K562 (cell line): Measurements from ENCODE around the gene USP10. TPM values are rescaled to one million over a fixed set of nuclear protein-coding genes. Genes with fewer than 3 reads are reported as not detected.
A peak's percentile ranks its signal among the peaks of the same experiment; 100 is the strongest.

Source experiments
- ATF7 ChIP-seq: fragments of 450-650 bp; IDR thresholded peaks from 2 replicates; pipeline ENCODE4 v1.7.1; 2014; ENCODE audit warnings: mild to moderate bottlenecking, moderate library complexity
- BHLHE40 ChIP-seq: IDR thresholded peaks from 2 replicates; pipeline ENCODE4 v1.6.1; 2011; ENCODE audit warnings: low read length, improper control_type of control experiment
- CCNT2 ChIP-seq: IDR thresholded peaks from 2 replicates; pipeline ENCODE4 v1.6.1; 2011; ENCODE audit warnings: borderline replicate concordance, low read depth, mild to moderate bottlenecking, moderate library complexity, mixed read lengths, low read length; ENCODE audit not compliant: insufficient read length; ENCODE audit errors: extremely low read depth
- DMBX1 ChIP-seq: fragments of 250-450 bp; sonication (Bioruptor Pico); IDR thresholded peaks from 2 replicates; pipeline ENCODE4 v1.8.0; 2022; ENCODE audit warnings: inconsistent platforms, mild to moderate bottlenecking, moderate library complexity, borderline replicate concordance
- FOXJ3 ChIP-seq: sonication (generic); formaldehyde crosslinking; IDR thresholded peaks from 2 replicates; pipeline ENCODE4 v1.4.0; 2020; ENCODE audit warnings: mild to moderate bottlenecking, missing genetic modification reagents
- JUNB ChIP-seq: fragments of 450-650 bp; formaldehyde crosslinking; conservative IDR thresholded peaks from 2 replicates; pipeline ENCODE4 v1.4.0; 2020; ENCODE audit warnings: mild to moderate bottlenecking
- KDM1A ChIP-seq, 2 experiments: fragments of 450-650 bp; IDR thresholded peaks; 2 replicates each; pipeline ENCODE4 v1.6.1; 2016; ENCODE audit warnings: mild to moderate bottlenecking in 2 of 2
- MCM5 ChIP-seq: fragments of 450-650 bp; IDR thresholded peaks from 2 replicates; pipeline ENCODE4 v1.6.1; 2016; ENCODE audit warnings: low read depth
- MXI1 ChIP-seq: IDR thresholded peaks from 2 replicates; pipeline ENCODE4 v1.6.1; 2011; ENCODE audit warnings: low read depth, mild to moderate bottlenecking, improper control_type of control experiment, low read length
- NFYB ChIP-seq: IDR thresholded peaks from 2 replicates; pipeline ENCODE4 v1.6.1; 2011; ENCODE audit warnings: mild to moderate bottlenecking, moderate library complexity; ENCODE audit not compliant: insufficient read length; ENCODE audit errors: extremely low read depth
- NR2C2 ChIP-seq, 2 experiments: fragments of 200-800 bp in 1 of 2; sonication (Bioruptor generic) in 1 of 2; sonication (generic) in 1 of 2; formaldehyde crosslinking in 1 of 2; IDR thresholded peaks; 2 replicates each; pipeline versions ENCODE4 v1.6.1 to v1.8.0; 2016 to 2022; ENCODE audit warnings: mild to moderate bottlenecking in 1 of 2, missing compliant biosample characterization in 1 of 2, missing genetic modification characterization in 1 of 2, missing genetic modification reagents in 1 of 2
- POLR2AphosphoS2 ChIP-seq: IDR thresholded peaks from 2 replicates; pipeline ENCODE4 v1.6.1; 2012; ENCODE audit warnings: low read length, improper control_type of control experiment
- RAD21 ChIP-seq, 2 experiments: fragments of 250-450 bp in 1 of 2; fragments of 450-650 bp in 1 of 2; sonication (Bioruptor Pico) in 1 of 2; formaldehyde crosslinking in 1 of 2; IDR thresholded peaks in 1 of 2; conservative IDR thresholded peaks in 1 of 2; 2 replicates each; pipeline versions ENCODE4 v1.4.0 to v1.8.0; 2020 to 2022; ENCODE audit warnings: mild to moderate bottlenecking in 2 of 2, moderate library complexity in 1 of 2
- RHOXF2B ChIP-seq: fragments of 250-450 bp; sonication (Bioruptor Pico); conservative IDR thresholded peaks from 2 replicates; pipeline ENCODE4 v1.5.1; 2021
- SAFB2 ChIP-seq: fragments of 200-400 bp; formaldehyde crosslinking; IDR thresholded peaks from 2 replicates; pipeline ENCODE4 v1.6.1; 2018; ENCODE audit warnings: borderline replicate concordance, low read length, low read depth, moderate library complexity; ENCODE audit not compliant: severe bottlenecking
- SPI1 ChIP-seq: IDR thresholded peaks from 2 replicates; pipeline ENCODE4 v1.6.1; 2011; ENCODE audit warnings: low read depth, low read length, control low read depth, borderline replicate concordance
- STAT5B ChIP-seq: fragments of 250-450 bp; sonication (Bioruptor Pico); IDR thresholded peaks from 2 replicates; pipeline ENCODE4 v1.8.0; 2021; ENCODE audit warnings: mild to moderate bottlenecking, inconsistent platforms
- TCF3 ChIP-seq: sonication (generic); formaldehyde crosslinking; IDR thresholded peaks from 2 replicates; pipeline ENCODE4 v1.4.0; 2020; ENCODE audit warnings: mild to moderate bottlenecking, missing genetic modification reagents
- ZNF431 ChIP-seq: sonication (generic); formaldehyde crosslinking; IDR thresholded peaks from 2 replicates; pipeline ENCODE4 v1.8.0; 2022; ENCODE audit warnings: mild to moderate bottlenecking, missing genetic modification reagents
- ZNF695 ChIP-seq: fragments of 450-650 bp; formaldehyde crosslinking; IDR thresholded peaks from 2 replicates; pipeline ENCODE4 v1.4.0; 2020; ENCODE audit warnings: mild to moderate bottlenecking, moderate library complexity
- ZNF699 ChIP-seq: fragments of 250-450 bp; sonication (Bioruptor Pico); IDR thresholded peaks from 2 replicates; pipeline ENCODE4 v1.8.0; 2021; ENCODE audit warnings: mild to moderate bottlenecking, moderate library complexity; ENCODE audit not compliant: insufficient replicate concordance
- polyA plus RNA-seq, 8 experiments: library from polyadenylated mRNA; depleted of rRNA in 4 of 8; stranded (reverse) in 5 of 8; unstranded in 3 of 8; fragments of >200 nt; fragmentation: Nextera tagmentation in 2 of 8; fragmentation: Illumina TruSeq in 1 of 8; extraction: Ambion mirVana in 2 of 8; extraction: Trizol in 1 of 8; gene quantifications; 2 replicates each; pipeline versions ENCODE4 v1.2.1 to v1.2.3, GENCODE V29; 2011 to 2014; ENCODE audit warnings: inconsistent platforms in 1 of 8, missing spikeins in 1 of 8
- total RNA-seq, 7 experiments: library from RNA; depleted of rRNA in 6 of 7; stranded (reverse); fragments of >200 nt in 6 of 7; fragmentation: Illumina TruSeq in 2 of 7; extraction: Trizol in 2 of 7; gene quantifications; 2 replicates each; pipeline versions ENCODE4 v1.2.1 to v1.2.3, GENCODE V29; 2011 to 2021; ENCODE audit warnings: low replicate concordance in 1 of 7
- TF ChIP-seq, protein P1 (sequence below): fragments of 450-650 bp; formaldehyde crosslinking; IDR thresholded peaks from 2 replicates; pipeline ENCODE4 v1.4.0; 2020; ENCODE audit warnings: mild to moderate bottlenecking
- TF ChIP-seq, protein P2 (sequence below): fragments of 450-650 bp; IDR thresholded peaks from 2 replicates; pipeline ENCODE4 v1.7.0; 2016; ENCODE audit warnings: borderline replicate concordance
- TF ChIP-seq, protein P3 (sequence below): fragments of 250-450 bp; sonication (Bioruptor Pico); IDR thresholded peaks from 2 replicates; pipeline ENCODE4 v1.6.1; 2021; ENCODE audit warnings: mild to moderate bottlenecking
- TF ChIP-seq, protein P4 (sequence below): fragments of 450-650 bp; IDR thresholded peaks from 2 replicates; pipeline ENCODE4 v1.6.1; 2016

USP10 gene
- total and polyA plus RNA-seq, 9 of the 15 experiments (the other 6 are each of a cell fraction or from before 2014, with no cell fraction given) = 61.7 to 197 (median 116) TPM

DNA sequence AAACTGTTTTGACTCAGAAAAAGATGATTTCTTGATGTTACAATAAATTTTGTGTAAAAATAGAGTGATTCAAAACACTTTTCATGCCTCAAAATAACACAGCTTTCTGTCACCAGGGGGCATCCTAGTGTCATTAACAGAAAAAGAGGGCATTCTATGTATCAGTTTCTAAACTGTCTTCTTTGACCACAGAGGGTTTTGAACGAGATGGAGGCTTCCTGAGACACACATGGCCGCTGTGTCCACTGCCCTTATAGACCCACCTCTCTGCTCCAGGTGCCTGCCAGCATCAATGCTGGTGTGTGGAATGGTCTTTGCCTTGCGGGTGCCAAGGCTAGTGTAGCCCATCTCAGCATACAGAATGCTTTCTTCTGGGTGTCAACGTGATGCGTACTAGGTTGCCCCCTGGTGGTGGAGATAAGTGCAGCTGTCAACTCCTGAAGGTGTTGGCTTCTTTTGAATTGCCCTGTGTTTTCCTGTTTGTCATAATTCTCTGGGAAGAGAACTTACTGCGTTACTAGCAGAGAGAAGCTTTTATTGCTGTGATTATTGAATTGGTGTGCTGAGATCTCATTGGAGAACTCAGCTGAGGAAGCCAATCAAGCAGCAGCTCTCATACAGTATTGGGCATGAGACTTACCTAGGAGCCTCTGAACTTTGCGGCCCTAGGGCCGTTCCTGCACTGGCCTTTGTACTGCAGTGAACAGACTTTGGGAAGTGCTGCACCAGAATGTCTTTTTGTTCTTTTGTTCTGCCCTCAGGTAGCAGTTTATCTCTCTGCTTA, 38.6 kb downstream of the USP10 start (continued):
- TF ChIP-seq ZNF431 (CRISPR knock-in tag) (peak; percentile 48; the same call in 1 of the 2 replicates), BHLHE40 (0 out of 2 replicates have a peak, but pooled peaks have one; percentile 19), STAT5B (CRISPR knock-in tag) (no peak), CCNT2 (no peak), SAFB2 (no peak), MCM5 (no peak), NR2C2 (CRISPR knock-in tag; IDR thresholded peaks at IDR 0.05) (no peak), NR2C2 (tag; IDR thresholded peaks at IDR 0.05) (no peak), ATF7 (peak; percentile 54; the same call in 1 of the 2 replicates), FOXJ3 (CRISPR knock-in tag) (no peak), DMBX1 (CRISPR knock-in tag) (no peak), ZNF699 (no peak), TCF3 (CRISPR knock-in tag) (no peak), KDM1A (IDR thresholded peaks at IDR 0.05) (no peak), JUNB (CRISPR knock-in tag) (no peak), RHOXF2B (CRISPR knock-in tag) (no peak), POLR2AphosphoS2 (no peak), MXI1 (no peak), NFYB (no peak), ZNF695 (CRISPR knock-in tag) (no peak), RAD21 (CRISPR knock-in tag; conservative IDR thresholded peaks at IDR 0.05 in 1 of 2, IDR thresholded peaks at IDR 0.05 in 1 of 2) (peak; percentile 75 to 85), SPI1 (no peak)
- TF ChIP-seq, protein P1, sequence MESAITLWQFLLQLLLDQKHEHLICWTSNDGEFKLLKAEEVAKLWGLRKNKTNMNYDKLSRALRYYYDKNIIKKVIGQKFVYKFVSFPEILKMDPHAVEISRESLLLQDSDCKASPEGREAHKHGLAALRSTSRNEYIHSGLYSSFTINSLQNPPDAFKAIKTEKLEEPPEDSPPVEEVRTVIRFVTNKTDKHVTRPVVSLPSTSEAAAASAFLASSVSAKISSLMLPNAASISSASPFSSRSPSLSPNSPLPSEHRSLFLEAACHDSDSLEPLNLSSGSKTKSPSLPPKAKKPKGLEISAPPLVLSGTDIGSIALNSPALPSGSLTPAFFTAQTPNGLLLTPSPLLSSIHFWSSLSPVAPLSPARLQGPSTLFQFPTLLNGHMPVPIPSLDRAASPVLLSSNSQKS (CRISPR knock-in tag) = no peak
- TF ChIP-seq, protein P2, sequence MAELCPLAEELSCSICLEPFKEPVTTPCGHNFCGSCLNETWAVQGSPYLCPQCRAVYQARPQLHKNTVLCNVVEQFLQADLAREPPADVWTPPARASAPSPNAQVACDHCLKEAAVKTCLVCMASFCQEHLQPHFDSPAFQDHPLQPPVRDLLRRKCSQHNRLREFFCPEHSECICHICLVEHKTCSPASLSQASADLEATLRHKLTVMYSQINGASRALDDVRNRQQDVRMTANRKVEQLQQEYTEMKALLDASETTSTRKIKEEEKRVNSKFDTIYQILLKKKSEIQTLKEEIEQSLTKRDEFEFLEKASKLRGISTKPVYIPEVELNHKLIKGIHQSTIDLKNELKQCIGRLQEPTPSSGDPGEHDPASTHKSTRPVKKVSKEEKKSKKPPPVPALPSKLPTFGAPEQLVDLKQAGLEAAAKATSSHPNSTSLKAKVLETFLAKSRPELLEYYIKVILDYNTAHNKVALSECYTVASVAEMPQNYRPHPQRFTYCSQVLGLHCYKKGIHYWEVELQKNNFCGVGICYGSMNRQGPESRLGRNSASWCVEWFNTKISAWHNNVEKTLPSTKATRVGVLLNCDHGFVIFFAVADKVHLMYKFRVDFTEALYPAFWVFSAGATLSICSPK = no peak
- TF ChIP-seq, protein P3, sequence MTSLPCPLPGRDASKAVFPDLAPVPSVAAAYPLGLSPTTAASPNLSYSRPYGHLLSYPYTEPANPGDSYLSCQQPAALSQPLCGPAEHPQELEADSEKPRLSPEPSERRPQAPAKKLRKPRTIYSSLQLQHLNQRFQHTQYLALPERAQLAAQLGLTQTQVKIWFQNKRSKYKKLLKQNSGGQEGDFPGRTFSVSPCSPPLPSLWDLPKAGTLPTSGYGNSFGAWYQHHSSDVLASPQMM (CRISPR knock-in tag) = no peak
- TF ChIP-seq, protein P4, sequence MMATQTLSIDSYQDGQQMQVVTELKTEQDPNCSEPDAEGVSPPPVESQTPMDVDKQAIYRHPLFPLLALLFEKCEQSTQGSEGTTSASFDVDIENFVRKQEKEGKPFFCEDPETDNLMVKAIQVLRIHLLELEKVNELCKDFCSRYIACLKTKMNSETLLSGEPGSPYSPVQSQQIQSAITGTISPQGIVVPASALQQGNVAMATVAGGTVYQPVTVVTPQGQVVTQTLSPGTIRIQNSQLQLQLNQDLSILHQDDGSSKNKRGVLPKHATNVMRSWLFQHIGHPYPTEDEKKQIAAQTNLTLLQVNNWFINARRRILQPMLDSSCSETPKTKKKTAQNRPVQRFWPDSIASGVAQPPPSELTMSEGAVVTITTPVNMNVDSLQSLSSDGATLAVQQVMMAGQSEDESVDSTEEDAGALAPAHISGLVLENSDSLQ = peak; percentile 86
